GM21526 (cell line): ENCODE data around the gene LIFR.
"Not testable (repeated sequence)": the region's sequence is repeated elsewhere in the genome, so short reads cannot be mapped to it uniquely, and the experiment has no call there.

Source experiments
- ATAC-seq: cut with Tn5 transposase; IDR thresholded peaks from one replicate; pipeline ENCODE4 v1.9.1; 2021; ENCODE audit warnings: moderate library complexity; ENCODE audit not compliant: unreplicated experiment, low FRiP score

LIFR gene

GRCh38 chr5:38527475-38527874 lies 29.0 kb downstream of the LIFR start:
- ATAC-seq = no peak

DNA sequence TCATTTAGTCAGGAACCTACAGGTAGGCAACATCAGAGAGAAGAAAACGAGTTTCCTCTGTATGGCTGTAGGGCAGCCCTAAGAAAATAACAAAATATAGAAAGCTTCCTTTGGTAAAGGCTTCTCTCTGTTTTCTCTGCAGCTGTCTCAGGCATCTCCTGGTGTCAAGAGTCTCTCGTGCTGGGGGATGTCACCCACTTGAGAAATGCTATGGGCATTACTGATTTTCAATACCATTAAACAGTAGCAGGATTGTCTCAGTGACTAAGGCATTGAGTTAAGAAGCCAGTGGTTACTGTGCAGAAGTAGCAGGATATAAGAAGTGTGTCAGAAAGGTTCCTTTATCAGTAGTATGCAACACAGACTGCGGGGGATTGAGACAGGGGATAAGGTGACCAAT lies 32.4 kb downstream of the LIFR start:
- no peak for ATAC-seq

GRCh38 chr5:38519476-38519875 lies 37.0 kb downstream of the LIFR start:
- no peak for ATAC-seq

DNA sequence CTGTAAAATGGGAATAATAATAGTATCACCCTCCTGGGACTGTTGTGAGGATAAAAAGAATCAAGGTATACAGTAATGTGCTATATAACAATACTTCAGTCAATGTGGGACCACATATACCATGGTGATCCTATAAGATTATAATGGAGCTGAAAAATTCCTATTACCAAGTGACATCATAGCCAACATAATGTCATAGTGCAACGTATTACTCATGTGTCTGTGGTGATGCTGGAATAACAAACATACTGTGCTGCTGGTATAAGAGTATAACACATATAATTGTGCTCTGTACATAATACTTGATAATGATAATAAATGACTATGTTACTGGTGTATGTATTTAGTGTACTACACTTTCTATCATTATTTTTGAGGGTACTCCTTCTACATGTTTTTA lies 38.1 kb downstream of the LIFR start:
- ATAC-seq = no peak

- ATAC-seq = not testable (repeated sequence)
Observed at GRCh38 chr5:38516649-38517048, 39.8 kb downstream of the LIFR start.

- no peak for ATAC-seq
Observed at GRCh38 chr5:38515646-38516045, 40.8 kb downstream of the LIFR start.

DNA sequence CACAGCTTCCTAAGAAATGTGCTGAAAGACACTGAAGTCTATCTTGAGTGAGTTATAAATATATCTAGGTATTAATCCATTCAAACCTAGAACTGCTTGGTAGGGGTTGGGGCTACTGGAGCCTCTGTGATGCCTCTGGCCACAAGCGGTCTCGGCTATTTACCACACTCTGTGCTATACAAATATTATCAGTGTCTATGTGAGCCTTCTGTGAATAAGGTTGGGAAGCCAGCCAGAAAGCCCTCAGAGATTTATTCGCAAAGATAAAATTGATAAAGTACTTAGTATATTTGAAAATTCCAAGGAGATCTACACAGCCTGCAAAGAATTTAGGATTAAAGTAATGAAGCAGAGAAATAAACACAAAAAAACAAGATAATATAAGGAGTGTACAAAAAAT lies 41.4 kb downstream of the LIFR start:
- no peak for ATAC-seq

DNA sequence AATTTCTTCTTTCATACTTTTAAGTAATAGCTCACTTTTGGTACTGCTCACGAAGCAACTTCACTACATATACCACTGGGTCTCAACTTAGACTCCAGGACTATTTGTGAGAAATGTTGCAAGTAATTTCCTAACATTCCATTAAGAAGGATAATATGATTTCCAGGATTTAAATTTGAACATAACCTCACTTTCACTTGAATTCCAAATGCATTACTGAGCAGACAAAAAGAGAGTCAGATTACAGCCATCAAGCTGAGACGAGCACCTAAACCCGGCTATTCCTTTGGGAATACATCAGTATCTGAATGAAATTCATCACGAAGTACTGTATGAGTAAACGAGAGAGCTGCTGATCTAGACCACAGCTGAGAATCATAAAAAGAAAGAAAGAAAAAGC lies 47.3 kb downstream of the LIFR start:
- ATAC-seq = no peak

GRCh38 chr5:38506302-38506701 lies 50.1 kb downstream of the LIFR start:
- ATAC-seq = no peak

DNA sequence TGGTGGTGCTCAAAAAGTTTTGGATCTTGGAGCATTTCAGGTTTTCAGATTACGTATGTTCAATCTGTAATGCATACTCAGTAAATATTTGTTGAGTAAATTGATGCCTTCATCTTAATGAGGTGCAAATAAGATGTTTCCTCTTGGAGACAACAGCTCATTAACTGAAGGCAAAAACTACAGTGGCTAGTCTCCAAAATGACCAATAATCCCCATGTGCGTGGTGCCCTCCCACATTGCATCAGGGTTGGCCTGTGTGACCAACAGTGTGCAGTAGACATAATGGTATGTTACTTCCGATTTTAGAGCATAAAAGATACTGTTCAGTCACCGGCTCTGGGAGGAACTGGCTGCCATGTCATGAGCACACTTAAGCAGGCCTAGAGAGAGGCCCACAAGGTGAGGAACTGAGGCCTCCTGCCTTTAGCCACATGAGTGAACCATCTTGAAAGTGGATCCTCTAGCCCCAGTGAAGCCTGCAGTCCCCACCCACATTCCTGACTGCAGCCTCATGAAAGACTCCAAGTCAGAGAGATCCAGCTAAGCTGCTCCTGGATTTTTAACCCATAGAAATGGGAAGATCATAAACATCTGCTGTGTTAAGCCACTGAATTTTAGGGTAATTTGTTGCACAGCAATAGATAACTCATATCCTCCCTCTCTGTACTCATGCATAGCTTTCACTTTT lies 55.7 kb downstream of the LIFR start:
- no peak for ATAC-seq

- no peak for ATAC-seq
Observed at GRCh38 chr5:38497946-38498345, 58.5 kb downstream of the LIFR start.

DNA sequence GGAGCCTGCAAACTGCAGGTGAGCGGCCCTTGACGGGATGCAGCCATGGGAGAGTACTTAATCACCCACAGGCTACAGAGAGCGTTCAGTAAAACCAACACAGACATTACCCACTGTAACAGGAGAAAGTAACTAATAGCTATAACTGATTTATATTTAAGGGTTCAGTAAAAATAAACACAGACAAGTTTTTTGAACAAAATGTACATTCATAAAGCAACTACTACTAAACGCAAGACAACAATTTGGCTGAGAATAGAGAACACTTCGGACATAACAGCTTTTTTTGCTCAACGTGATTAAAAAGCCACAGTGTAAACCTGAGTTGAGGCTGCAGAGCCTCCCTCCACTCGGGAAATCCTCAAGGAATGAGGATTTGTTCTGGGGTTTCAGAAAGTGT lies 61.7 kb downstream of the LIFR start:
- no peak for ATAC-seq

DNA sequence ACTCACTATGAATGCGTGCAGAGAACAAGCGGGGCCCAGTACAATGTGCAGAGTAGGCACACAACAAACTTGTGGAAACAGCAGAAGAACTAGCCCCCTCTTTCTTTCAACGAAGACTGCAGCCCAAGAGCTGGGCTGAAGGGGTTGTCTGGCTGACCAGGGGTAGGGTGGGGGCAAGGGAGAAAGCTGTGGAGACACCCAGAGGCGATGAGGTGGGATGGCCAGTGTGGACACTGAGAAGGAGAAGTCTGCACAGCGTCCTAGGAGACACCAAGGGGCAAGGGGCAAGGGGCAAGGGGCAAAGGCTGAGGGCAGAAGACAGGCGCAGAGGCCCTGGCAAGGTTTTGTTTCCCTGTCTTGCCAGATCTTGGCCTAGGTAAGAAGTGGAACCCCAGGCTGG lies 62.3 kb downstream of the LIFR start:
- no peak for ATAC-seq

DNA sequence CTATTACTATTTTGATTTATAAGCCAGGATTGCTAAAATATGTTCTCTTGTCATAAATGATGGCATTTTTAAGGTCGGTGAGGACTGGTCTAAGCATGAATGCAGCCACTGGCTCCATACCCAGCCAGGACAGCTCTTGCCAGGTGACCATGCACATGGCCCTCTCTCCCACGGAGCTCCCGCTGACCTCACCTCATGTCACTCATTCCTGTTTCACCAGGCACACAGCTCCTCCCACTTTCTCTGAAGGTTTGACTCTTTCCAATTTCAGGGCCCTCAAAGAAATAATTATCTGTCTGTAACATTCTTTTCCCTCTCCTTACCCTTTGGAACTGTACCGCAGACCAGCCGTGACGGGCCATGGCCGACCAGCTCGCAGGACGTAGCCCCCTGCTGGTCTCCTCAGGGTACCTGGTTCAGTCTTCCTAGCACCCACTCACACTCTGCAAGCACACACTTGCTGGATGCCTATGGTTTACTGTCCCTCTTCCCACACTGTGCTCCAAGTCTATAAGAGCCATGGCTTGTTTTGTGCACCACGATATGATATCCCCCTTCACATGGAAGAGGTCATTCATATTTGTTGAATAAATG lies 72.5 kb downstream of the LIFR start:
- no peak for ATAC-seq

DNA sequence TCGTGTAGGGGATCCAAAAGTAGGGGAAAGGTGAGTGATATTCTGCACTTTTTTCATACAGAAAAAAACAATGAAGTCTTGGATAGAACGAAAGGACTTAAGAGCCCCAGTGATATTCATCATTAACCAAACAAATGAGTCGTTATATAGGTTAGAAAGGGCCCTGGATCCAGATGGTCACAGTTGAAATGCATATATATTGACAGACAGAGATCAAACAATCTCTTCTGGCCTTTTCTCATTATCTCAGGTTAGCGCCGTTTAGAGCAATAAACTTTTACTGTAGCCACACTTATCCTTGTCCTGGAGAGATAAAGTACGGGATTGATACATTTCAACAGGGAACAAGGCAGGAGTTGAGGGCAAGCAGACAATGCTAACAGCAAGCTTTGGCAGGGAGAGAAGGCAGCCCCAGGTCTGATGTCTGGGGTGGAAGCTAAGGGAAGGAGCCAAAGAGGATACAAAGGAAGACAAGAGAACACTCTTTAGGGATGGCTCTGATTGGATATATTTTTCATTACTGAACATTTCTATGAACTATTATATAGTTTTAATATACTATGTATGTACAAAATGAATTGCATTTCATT lies 77.0 kb downstream of the LIFR start:
- no peak for ATAC-seq

DNA sequence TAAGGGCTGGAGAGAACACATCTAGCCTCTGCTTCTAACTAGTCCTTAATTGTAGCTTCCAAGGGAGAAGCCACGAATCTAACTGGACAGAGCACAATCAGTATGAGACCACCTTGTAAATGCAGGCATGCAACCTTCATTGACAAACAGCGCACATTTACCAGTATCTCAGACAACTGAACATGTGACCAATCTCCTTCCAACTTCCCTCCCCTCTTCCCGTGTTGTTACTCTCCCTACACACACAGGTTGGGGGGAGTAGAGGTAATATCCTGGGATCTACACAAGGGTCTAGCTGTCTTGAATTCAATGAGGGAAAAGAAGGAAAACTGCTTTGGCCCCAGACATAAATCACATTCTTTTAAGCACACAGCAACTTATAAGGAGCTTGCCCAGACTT lies 77.6 kb downstream of the LIFR start:
- ATAC-seq = no peak

DNA sequence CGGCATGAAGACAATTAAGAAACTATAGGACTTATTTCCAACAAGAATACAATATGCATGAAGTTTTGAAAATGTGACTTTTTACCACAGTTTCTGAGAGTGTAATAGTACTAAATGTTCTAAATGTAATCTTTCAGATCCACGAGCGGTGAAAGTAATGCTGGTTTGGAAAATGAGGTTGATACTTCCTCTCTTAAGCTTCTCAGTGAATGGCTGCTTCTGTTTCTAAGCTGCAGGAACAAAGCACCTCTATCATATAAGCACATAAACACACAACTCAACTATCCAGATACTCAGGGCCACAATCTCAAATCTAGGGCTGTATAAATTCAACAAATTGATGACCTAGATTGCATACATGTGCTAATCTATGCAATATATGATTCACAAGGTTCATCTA lies 78.3 kb downstream of the LIFR start:
- no peak for ATAC-seq

GRCh38 chr5:38473008-38473407 lies 83.4 kb downstream of the LIFR start:
- no peak for ATAC-seq

- no peak for ATAC-seq
Observed at GRCh38 chr5:38472541-38472940, 83.9 kb downstream of the LIFR start.

DNA sequence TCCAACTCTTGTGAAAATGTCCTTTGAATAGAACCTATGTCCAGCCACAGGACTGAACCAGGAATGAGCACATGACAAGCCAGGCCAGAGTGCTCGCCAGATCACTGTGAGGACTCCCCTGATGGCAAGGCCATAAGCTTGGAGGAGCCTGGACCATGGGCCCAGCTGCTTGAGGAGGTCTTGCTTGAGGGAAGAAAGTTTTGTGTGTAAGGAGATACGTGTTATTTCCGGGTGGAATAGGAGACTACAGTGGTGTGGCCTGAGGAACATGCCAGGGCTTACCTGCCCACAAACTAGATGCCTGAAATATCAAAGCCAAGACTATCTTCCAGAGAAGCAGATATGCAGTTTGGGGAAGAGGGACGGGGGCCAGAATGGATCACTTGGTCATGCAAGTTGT lies 84.7 kb downstream of the LIFR start:
- ATAC-seq = no peak

DNA sequence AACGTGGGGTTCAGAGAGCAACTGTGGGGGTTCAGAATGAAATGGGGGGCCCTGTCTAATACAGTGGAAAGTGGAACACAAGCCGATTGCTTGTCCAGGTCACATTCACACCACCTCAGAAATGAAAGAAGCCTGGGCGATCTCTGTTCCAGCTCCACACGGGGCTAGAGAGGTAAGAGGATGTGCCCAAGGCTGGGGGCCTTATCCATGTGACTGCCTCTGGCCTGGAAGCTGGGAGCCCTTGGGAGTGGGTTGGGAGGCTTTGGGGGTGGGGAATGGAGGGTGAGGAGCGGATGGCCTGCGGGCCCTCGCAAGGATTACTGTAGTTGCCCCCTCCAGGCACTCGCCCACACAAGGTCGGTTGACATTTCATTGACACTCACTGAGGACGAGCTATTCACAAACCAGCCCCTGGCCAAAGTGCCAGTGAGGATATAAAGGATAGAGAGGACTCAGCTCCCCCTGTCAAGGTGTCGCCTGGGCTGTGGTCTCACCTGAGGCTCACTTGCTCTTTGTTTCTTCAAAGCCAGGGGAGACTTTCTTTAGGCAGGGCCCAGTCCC lies 86.7 kb downstream of the LIFR start:
- no peak for ATAC-seq
